Measurements from ENCODE around the gene RRP1B. TPM values are rescaled to one million over a fixed set of nuclear protein-coding genes. Genes with fewer than 3 reads are reported as not detected.
A peak's percentile ranks its signal among the peaks of the same experiment; 100 is the strongest.
"Not testable (repeated sequence)": the region's sequence is repeated elsewhere in the genome, so short reads cannot be mapped to it uniquely, and the experiment has no call there.

The RRP1B gene
- total RNA-seq, 2 experiments from 2014 or later, result 59.6 to 60.6 TPM

DNA sequence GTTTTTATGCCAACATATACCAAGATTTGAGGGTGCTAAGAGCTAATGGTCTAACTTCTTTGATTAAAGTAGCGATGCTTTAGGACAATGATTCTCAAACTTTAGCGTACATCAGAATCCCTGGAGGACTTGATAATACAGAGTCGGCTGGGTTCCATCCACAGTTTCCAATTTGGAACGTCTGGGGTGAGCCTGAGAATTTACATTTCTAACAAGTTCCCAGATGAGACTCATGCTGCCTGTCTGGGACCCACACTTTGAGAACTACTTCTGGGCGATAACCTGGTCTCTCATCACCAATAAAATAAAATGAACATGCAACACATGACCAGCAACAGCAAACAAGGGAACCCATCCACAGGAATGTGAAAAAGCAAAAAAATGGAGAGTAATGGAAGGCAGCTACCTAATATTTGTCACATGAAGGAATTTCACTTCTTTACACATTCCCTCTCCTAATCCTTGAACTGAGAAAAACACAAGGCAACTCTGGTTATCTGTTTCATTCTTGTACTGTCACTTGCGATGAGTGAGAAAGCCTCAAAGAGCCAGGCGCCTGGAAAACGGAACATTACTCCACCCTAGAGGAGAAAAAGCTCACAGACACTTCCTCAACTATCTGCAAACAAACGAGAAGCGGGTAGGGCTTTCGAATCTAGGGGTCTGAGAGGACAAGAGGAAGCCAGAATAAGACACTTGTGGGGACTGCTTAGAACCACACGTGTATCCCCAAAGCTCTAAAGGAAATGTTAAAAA lies 14.0 kb upstream of the RRP1B start:
- Mint-ChIP-seq H3K27ac (peak overlapping the region; percentile 5), H3K27me3 (ENCODE audit: low read depth) (no peaks in the 10 kb centered on the region), H3K4me1 (ENCODE audit: low read depth) (peaks cover 15% of the 10 kb centered on the region), H3K36me3 (ENCODE audit: low read depth) (no peaks in the 10 kb centered on the region), H3K4me3 (no peak overlapping the region), H3K9me3 (no peaks in the 10 kb centered on the region)
- CTCF ChIA-PET, result interaction anchor here (0.7 to 2.0 kb wide), 12 partner anchors 8 to 377 kb away, joined by 3 to 9 read pairs (median 4); no protein-coding TSS in a partner anchor
- intact Hi-C loops (cut with micrococcal nuclease), result loop anchor here (5.0 kb wide), 1 partner anchor 33 kb away; no protein-coding TSS in a partner anchor
- DNase-seq, result peak; percentile 61

DNA sequence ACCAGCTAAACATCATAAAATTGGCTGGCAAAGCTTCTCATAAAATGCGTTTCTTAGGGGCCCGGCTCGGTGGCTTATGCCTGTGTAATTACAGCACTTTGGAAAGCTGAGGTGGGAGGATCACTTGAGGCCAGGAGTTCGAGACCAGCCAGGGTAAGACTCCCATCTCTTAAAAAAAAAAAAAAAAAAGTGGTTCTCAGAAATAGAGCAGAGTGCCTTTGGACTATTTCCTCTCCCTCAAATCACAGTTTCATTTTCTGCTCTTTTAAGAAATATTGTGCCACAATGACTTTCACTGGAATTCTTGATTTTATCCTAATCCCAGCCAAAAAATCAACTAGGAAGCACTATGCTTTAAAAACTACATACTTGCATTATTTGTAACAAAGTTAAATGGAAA lies 13.4 kb upstream of the RRP1B start:
- Mint-ChIP-seq H3K27ac (no peak overlapping the region), H3K27me3 (ENCODE audit: low read depth) (no peaks in the 10 kb centered on the region), H3K4me1 (ENCODE audit: low read depth) (peaks cover 15% of the 10 kb centered on the region), H3K36me3 (ENCODE audit: low read depth) (no peaks in the 10 kb centered on the region), H3K4me3 (no peak overlapping the region), H3K9me3 (no peaks in the 10 kb centered on the region)
- DNase-seq, result no peak
- intact Hi-C loops (cut with micrococcal nuclease), result loop anchor here (1.0 to 5.0 kb wide), 2 partner anchors 34 to 722 kb away; no protein-coding TSS in a partner anchor
- CTCF ChIA-PET, result interaction anchor here (0.6 to 2.0 kb wide), 13 partner anchors 8 to 721 kb away, joined by 3 to 9 read pairs (median 4); partner anchors contain the start of gene ERVH48-1

DNA sequence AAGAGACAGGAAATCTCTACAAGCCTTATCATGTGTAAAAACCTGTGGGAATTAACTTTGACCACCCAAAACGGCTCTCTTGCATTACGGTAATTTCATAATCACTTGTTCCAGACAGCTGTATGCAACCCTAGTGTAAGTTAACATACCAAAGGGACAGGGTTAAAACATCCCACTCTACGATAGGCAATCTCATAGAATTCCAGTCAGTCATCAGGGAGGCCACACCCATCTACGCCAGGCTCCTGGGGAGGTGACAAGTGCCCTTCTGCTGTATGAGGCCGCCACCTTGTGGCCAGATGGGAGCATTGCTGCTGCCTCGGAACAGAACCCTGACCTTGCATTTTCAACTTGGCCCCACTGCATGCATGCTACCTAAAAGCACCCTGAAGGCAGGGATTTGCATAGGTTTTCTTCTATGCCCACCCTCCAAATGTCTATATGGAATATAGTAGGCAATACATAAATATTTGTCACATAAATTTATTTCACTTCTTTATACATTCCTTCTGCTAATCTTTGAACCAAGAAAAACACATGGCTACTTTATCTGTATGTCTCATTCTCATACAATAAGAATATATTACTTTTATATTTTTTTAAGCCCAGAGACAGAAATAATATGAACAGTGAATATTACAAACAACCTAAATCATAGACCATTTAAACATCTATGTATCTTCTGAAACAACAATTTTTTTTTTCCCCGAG lies 12.7 kb upstream of the RRP1B start:
- Mint-ChIP-seq H3K27ac (no peak overlapping the region), H3K4me3 (no peak overlapping the region), H3K36me3 (ENCODE audit: low read depth) (no peaks in the 10 kb centered on the region), H3K4me1 (ENCODE audit: low read depth) (peaks cover 15% of the 10 kb centered on the region), H3K9me3 (no peaks in the 10 kb centered on the region), H3K27me3 (ENCODE audit: low read depth) (no peaks in the 10 kb centered on the region)
- DNase-seq, result peak; percentile 92
- CTCF ChIA-PET, result interaction anchor here (0.6 to 2.0 kb wide), 8 partner anchors 10 to 722 kb away, joined by 3 to 6 read pairs (median 4); partner anchors contain the start of gene ERVH48-1
- intact Hi-C loops (cut with micrococcal nuclease), result loop anchor here (1.0 to 5.0 kb wide), 2 partner anchors 34 to 722 kb away; no protein-coding TSS in a partner anchor

DNA sequence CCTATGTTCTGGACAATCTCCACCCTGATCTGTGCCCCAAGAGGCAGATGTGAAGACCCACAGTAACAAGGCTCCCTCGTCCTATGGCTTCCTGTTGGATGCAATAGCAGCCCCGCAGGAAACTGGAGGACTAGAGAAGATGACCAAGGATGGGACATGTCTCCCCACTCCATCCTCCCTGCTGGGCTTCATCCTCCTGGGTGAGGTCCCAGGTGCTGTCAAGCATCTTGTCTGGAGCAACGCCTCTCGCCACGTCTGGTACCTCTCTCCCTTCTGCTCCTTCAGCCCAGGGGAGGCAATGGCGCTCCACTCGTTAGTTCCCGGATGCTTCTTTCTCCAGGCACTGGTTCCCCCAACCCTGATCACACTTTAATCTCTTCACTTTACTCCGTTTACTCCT lies 11.2 kb upstream of the RRP1B start:
- no peak overlapping the region for H3K27ac Mint-ChIP-seq
- peaks cover 15% of the 10 kb centered on the region for H3K4me1 Mint-ChIP-seq (ENCODE audit: low read depth)
- no peaks in the 10 kb centered on the region for H3K36me3 Mint-ChIP-seq (ENCODE audit: low read depth)
- no peak for DNase-seq
- no peaks in the 10 kb centered on the region for H3K9me3 Mint-ChIP-seq
- intact Hi-C loops (cut with micrococcal nuclease), result loop anchor here (5.0 kb wide), 1 partner anchor 36 kb away; no protein-coding TSS in a partner anchor
- CTCF ChIA-PET, result interaction anchor here (1.7 kb wide), 1 partner anchor 9 kb away, joined by 3 read pairs; no protein-coding TSS in a partner anchor
- no peak overlapping the region for H3K4me3 Mint-ChIP-seq
- no peaks in the 10 kb centered on the region for H3K27me3 Mint-ChIP-seq (ENCODE audit: low read depth)

DNA sequence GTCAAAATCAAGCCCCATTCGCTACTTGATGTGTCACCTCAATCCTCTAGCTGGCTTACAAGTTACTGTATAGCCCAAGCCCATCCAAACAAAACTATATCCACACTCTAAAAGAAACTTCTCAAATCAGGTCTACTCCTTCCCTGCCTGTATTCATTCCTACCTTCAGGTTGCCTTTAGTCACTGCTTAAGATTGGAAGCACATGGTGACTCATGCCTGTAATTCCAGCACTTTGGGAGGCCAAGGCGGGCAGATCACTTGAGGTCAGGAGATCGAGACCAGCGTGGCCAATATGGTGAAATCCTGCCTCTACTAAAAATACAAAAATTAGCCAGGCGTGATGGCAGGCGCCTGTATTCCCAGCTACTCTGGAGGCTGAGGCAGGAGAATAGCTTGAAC lies 7.4 kb upstream of the RRP1B start:
- H3K36me3 Mint-ChIP-seq (ENCODE audit: low read depth); H3K9me3 Mint-ChIP-seq; H3K4me3 Mint-ChIP-seq; H3K27me3 Mint-ChIP-seq (ENCODE audit: low read depth); intact Hi-C loops (cut with micrococcal nuclease); CTCF ChIA-PET; DNase-seq; H3K4me1 Mint-ChIP-seq (ENCODE audit: low read depth): not testable (repeated sequence)
- H3K27ac Mint-ChIP-seq, result peak overlapping the region; percentile 3

DNA sequence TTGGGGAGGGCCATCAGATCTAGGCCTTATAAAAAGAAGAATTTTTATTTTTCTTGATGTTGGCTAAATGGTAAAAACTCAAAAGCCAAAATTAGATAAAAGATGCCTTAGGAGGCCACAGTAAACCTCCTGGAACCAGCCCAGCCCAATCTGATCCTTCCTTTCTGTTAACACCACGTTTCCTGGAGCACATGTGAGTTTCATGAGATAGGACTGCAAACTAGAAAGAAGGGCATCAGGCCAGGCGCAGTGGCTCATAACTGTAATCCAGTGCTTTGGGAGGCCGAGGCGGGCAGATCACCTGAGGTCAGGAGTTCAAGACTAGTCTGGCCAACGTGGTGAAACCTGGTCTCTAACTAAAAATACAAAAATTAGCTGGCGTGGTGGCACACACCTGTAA lies 6.7 kb upstream of the RRP1B start:
- peaks cover 5% of the 10 kb centered on the region for H3K4me1 Mint-ChIP-seq (ENCODE audit: low read depth)
- H3K4me3 Mint-ChIP-seq, result no peak overlapping the region
- CTCF ChIA-PET, result no interaction called here
- H3K36me3 Mint-ChIP-seq (ENCODE audit: low read depth), result no peaks in the 10 kb centered on the region
- H3K9me3 Mint-ChIP-seq, result no peaks in the 10 kb centered on the region
- no peak overlapping the region for H3K27ac Mint-ChIP-seq
- intact Hi-C loops (cut with micrococcal nuclease), result no loop called here
- DNase-seq, result no peak
- no peaks in the 10 kb centered on the region for H3K27me3 Mint-ChIP-seq (ENCODE audit: low read depth)

DNA sequence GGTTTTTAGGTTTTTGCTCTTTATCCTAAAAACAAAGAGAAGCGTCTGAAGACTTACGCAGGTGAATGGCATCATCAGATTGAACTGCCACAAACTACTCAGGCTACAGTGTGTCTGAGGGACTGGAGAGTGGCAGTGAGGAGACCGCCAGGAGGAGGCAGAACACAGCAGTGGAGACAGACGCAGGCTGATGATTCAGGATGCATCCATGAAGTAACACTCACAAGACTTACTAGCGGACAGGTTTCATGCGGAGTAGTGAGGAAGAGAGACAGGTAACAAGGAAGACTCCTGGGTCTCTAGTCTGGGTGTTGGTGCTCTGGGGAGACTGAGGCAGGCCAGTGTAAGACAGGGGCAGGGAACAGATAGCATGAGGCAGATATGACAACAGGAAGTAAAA lies 5.7 kb upstream of the RRP1B start:
- Mint-ChIP-seq H3K27me3 (ENCODE audit: low read depth) (no peaks in the 10 kb centered on the region), H3K27ac (no peak overlapping the region), H3K4me1 (ENCODE audit: low read depth) (peaks cover 5% of the 10 kb centered on the region), H3K36me3 (ENCODE audit: low read depth) (no peaks in the 10 kb centered on the region), H3K9me3 (no peaks in the 10 kb centered on the region), H3K4me3 (no peak overlapping the region)
- intact Hi-C loops (cut with micrococcal nuclease), result no loop called here
- CTCF ChIA-PET, result no interaction called here
- DNase-seq, result no peak

DNA sequence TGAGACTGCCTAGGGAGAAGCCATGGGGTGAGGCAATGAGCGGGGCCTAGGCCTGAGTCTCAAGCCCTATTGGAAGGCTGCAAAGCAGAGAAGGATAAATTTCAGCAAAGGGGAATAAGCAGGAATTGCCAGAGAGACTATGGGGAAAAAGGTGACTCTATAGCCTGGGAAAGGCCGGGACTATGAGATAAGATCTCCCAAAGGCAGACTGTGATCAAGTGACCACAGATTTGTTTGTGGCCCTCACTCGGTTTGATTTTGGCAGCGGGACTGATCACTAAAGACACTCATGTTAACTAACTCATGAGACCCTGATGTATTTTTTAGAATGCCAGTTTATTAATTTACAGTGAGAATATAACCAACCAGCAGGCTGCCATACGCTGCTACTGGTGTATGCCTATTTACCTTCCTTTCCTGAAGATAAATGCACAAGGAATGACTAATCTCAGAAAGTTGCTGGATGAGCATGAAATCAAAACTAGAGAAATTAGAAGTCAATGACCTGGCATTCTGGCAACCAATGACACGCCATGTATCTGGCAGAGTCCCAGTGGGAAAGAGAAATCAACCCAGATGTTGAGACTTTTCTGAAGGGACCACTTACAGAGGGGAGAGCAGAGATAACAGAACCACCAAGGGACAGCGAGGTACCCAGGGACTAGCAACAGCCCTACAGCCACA lies 4.4 kb upstream of the RRP1B start:
- no peak for DNase-seq
- peaks cover 9% of the 10 kb centered on the region for H3K4me1 Mint-ChIP-seq (ENCODE audit: low read depth)
- intact Hi-C loops (cut with micrococcal nuclease), result loop anchor here (5.0 kb wide), 1 partner anchor 122 kb away; the partner anchor contains the start of gene CSTB

DNA sequence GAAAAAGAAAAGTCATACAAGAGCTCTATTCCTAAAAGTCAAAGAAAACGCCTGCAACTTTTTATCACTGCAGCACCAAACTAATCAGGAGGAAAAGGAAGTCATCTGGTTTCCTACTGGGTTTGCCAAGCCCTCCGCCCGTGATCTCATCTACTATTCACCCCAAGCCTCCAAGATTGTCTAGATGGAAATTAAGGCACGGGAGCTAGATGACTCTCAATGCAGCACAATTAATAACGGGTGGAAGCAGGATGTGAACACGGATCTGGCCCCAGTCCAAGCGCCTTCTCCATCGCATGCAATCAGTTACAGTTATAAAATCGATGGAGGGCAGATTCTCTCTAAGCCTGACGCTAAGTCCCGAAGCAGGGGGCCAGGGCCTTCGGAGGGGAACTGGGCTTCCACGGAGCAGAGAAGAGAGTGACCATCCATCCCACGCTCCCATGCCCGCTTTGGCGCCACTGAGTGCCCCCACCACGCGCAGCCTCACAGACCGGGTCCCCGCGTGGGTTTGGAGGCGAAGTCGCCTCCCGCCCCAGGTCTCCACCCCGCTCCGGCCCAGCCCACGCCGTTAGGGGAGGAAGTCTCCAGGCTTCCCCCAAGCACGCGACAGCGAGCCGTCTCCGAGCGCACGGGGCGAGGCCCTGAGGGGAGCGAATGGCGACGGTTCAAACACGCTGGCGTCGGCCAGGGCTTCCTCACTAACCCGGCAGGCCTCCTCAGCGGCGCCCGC lies 1.8 kb upstream of the RRP1B start:
- Mint-ChIP-seq H3K27me3 (ENCODE audit: low read depth) (no peaks in the 10 kb centered on the region), H3K4me3 (peak overlapping the region; percentile 10), H3K36me3 (ENCODE audit: low read depth) (peaks cover 21% of the 10 kb centered on the region), H3K4me1 (ENCODE audit: low read depth) (peaks cover 31% of the 10 kb centered on the region), H3K27ac (no peak overlapping the region), H3K9me3 (no peaks in the 10 kb centered on the region)
- CTCF ChIA-PET, result interaction anchor here (1.6 to 2.0 kb wide), 2 partner anchors 10 to 12 kb away, joined by 3 to 6 read pairs; no protein-coding TSS in a partner anchor
- peak; percentile 20 for DNase-seq
- intact Hi-C loops (cut with micrococcal nuclease), result loop anchor here (2.0 to 5.0 kb wide), 2 partner anchors 120 to 765 kb away; partner anchors contain the start of genes CSTB and NDUFV3

More for the DNA sequence above, 4.4 kb upstream of the RRP1B start:
- Mint-ChIP-seq H3K36me3 (ENCODE audit: low read depth) (peaks cover under 1% of the 10 kb centered on the region), H3K9me3 (no peaks in the 10 kb centered on the region), H3K27me3 (ENCODE audit: low read depth) (no peaks in the 10 kb centered on the region), H3K4me3 (no peak overlapping the region), H3K27ac (no peak overlapping the region)
- CTCF ChIA-PET, result no interaction called here

DNA sequence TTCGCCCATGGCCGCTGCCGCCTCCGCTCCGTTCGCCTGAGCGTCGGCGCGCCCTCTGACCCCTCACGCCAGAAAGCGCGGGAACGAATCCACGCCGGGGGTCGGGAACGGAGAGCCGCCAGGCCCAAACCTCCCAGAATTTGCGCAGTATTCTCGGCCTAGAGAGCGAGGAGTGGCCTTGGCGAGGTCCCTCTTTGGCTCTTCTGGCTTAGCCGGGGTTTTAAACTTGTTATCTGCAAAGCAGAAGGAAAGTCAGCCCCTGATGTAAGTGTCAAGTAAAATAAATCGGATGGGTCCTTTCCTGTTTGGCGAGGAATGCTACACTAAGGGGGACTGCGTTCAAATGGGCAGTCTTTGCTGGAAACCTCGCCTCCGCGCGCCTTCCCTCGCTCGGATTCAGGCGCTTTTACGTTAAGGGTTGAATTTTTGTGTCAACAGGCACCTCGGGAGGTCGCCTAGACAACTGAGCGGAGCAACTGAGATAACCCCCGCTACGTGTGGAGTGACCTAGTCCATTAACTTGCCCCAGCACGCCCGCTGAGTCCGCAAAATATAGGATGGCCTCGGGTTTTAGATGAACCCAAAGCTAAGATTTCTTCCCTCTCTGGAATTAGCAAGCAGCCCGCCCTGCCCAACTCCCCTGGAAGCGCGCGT lies 1.1 kb upstream of the RRP1B start:
- Mint-ChIP-seq H3K4me3 (no peak overlapping the region), H3K27me3 (ENCODE audit: low read depth) (no peaks in the 10 kb centered on the region), H3K4me1 (ENCODE audit: low read depth) (peaks cover 38% of the 10 kb centered on the region), H3K9me3 (no peaks in the 10 kb centered on the region), H3K27ac (no peak overlapping the region), H3K36me3 (ENCODE audit: low read depth) (peaks cover 26% of the 10 kb centered on the region)
- CTCF ChIA-PET, result no interaction called here
- no peak for DNase-seq
- intact Hi-C loops (cut with micrococcal nuclease), result loop anchor here (5.0 kb wide), 1 partner anchor 119 kb away; the partner anchor contains the start of gene CSTB

DNA sequence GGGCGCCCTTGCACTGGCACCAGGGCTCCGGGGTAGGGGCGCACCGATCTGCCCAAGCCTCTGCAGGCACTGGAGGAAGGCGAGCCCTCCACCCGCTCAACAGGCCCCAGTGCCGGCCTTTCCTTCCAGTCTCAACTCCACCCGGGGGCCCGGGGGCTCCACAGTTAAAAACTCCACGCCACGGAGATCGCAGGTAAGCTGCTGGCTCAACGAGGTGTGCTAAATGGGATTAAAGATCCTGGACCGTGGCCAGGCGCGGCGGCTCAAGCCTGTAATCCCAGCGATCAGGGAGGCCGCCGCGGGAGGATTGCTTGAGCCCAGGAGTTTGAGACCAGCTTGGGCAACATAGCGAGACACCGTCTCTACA lies 608 bp upstream of the RRP1B start:
- intact Hi-C loops (cut with micrococcal nuclease), result loop anchor here (5.0 kb wide), 1 partner anchor 119 kb away; the partner anchor contains the start of gene CSTB
- DNase-seq, result no peak
- Mint-ChIP-seq H3K4me3 (peak overlapping the region; percentile 98), H3K4me1 (ENCODE audit: low read depth) (peaks cover 40% of the 10 kb centered on the region), H3K27ac (peak overlapping the region; percentile 91), H3K27me3 (ENCODE audit: low read depth) (no peaks in the 10 kb centered on the region), H3K9me3 (no peaks in the 10 kb centered on the region), H3K36me3 (ENCODE audit: low read depth) (peaks cover 27% of the 10 kb centered on the region)
- CTCF ChIA-PET, result interaction anchor here (0.6 kb wide), 1 partner anchor 13 kb away, joined by 4 read pairs; no protein-coding TSS in a partner anchor

Data from activated naive CD4-positive, alpha-beta T cell treated with anti-CD3 and anti-CD28 coated beads for 36 hours (primary cell).